ENCODE data around the gene RAI14.
"Not testable (repeated sequence)": the region's sequence is repeated elsewhere in the genome, so short reads cannot be mapped to it uniquely, and the experiment has no call there.

RAI14 gene

GRCh38 chr5:34826347-34826746 lies 170.2 kb downstream of the RAI14 start:
- no peak overlapping the region for H2BK5ac ChIP-seq (ENCODE audit: low read depth, low read length, poor library complexity, severe bottlenecking)
- H3K9ac ChIP-seq (ENCODE audit: low read length) = no peak overlapping the region
- H4K8ac ChIP-seq (ENCODE audit: low read length) = no peak overlapping the region
- H2BK120ac ChIP-seq (ENCODE audit: low read depth, low read length) = no peak overlapping the region
- peaks cover 4% of the 10 kb centered on the region for H3K4me1 ChIP-seq (ENCODE audit: control insufficient read depth, insufficient read depth, low read depth, low read length)
- H3K23ac ChIP-seq (ENCODE audit: low read length in 2 of 2) = no peak overlapping the region
- H2AFZ ChIP-seq (ENCODE audit: low read depth, low read length) = no peak overlapping the region
- no peak overlapping the region for H2BK12ac ChIP-seq (ENCODE audit: low read length in 2 of 2)
- peaks cover 37 to 93% of the 10 kb centered on the region in 2 experiments for H3K36me3 ChIP-seq (ENCODE audit: control insufficient read depth in 1 of 2, insufficient read depth in 2 of 2, low read depth in 1 of 2, low read length in 2 of 2)
- H3K14ac ChIP-seq (ENCODE audit: low read length in 2 of 2) = no peak overlapping the region
- no peaks in the 10 kb centered on the region for H3K27me3 ChIP-seq (ENCODE audit: control insufficient read depth in 1 of 2, insufficient read depth in 1 of 2, low read length in 2 of 2)
- no peak overlapping the region for H3K4ac ChIP-seq (ENCODE audit: low read depth in 1 of 2, low read length in 2 of 2)
- no peak overlapping the region for H3K4me3 ChIP-seq (ENCODE audit: insufficient read depth in 1 of 2, low read depth in 1 of 2, low read length in 2 of 2)
- no peak overlapping the region for H4K91ac ChIP-seq (ENCODE audit: low read length)
- peaks cover 8% of the 10 kb centered on the region for H3K9me3 ChIP-seq (ENCODE audit: control insufficient read depth, low read length)
- H3K27ac ChIP-seq (ENCODE audit: low read length, poor library complexity, severe bottlenecking) = peak overlapping the region; percentile 23
- H2BK15ac ChIP-seq (ENCODE audit: low read depth, poor library complexity, severe bottlenecking) = no peak overlapping the region
- no peak overlapping the region for H3K4me2 ChIP-seq (ENCODE audit: low read length, poor library complexity, severe bottlenecking)
- H3K79me1 ChIP-seq (replicated peaks; ENCODE audit: low read length, poor library complexity, severe bottlenecking) = peaks cover 25% of the 10 kb centered on the region
- no peak for DNase-seq
- no peak overlapping the region for H3K18ac ChIP-seq (ENCODE audit: low read depth in 1 of 2, low read length in 2 of 2)
- no peak overlapping the region for H2AK5ac ChIP-seq (ENCODE audit: low read length, severe bottlenecking)
- WGBS = 83% methylated on average over 6 of the region's 6 CpGs

- no peak for DNase-seq
- H2BK12ac ChIP-seq (ENCODE audit: low read length in 2 of 2) = no peak overlapping the region
- peaks cover 28% of the 10 kb centered on the region for H3K79me1 ChIP-seq (replicated peaks; ENCODE audit: low read length, poor library complexity, severe bottlenecking)
- no peak overlapping the region for H3K4ac ChIP-seq (ENCODE audit: low read depth in 1 of 2, low read length in 2 of 2)
- peaks cover 8% of the 10 kb centered on the region for H3K9me3 ChIP-seq (ENCODE audit: control insufficient read depth, low read length)
- no peak overlapping the region for H3K23ac ChIP-seq (ENCODE audit: low read length in 2 of 2)
- WGBS = 96% methylated on average over 5 of the region's 6 CpGs
- H3K4me3 ChIP-seq (ENCODE audit: insufficient read depth in 1 of 2, low read depth in 1 of 2, low read length in 2 of 2) = no peak overlapping the region
- H2AK5ac ChIP-seq (ENCODE audit: low read length, severe bottlenecking) = no peak overlapping the region
- H2AFZ ChIP-seq (ENCODE audit: low read depth, low read length) = no peak overlapping the region
- no peak overlapping the region for H3K4me2 ChIP-seq (ENCODE audit: low read length, poor library complexity, severe bottlenecking)
- no peak overlapping the region for H4K8ac ChIP-seq (ENCODE audit: low read length)
- H3K27me3 ChIP-seq (ENCODE audit: control insufficient read depth in 1 of 2, insufficient read depth in 1 of 2, low read length in 2 of 2) = no peaks in the 10 kb centered on the region
- H3K18ac ChIP-seq (ENCODE audit: low read depth in 1 of 2, low read length in 2 of 2) = peak overlapping the region in 1 of 2 experiments; percentile 30
- H2BK5ac ChIP-seq (ENCODE audit: low read depth, low read length, poor library complexity, severe bottlenecking) = no peak overlapping the region
- H3K4me1 ChIP-seq (ENCODE audit: control insufficient read depth, insufficient read depth, low read depth, low read length) = peaks cover 4% of the 10 kb centered on the region
- no peak overlapping the region for H3K27ac ChIP-seq (ENCODE audit: low read length, poor library complexity, severe bottlenecking)
- H2BK120ac ChIP-seq (ENCODE audit: low read depth, low read length) = no peak overlapping the region
- no peak overlapping the region for H3K14ac ChIP-seq (ENCODE audit: low read length in 2 of 2)
- H4K91ac ChIP-seq (ENCODE audit: low read length) = no peak overlapping the region
- H3K9ac ChIP-seq (ENCODE audit: low read length) = no peak overlapping the region
- H2BK15ac ChIP-seq (ENCODE audit: low read depth, poor library complexity, severe bottlenecking) = no peak overlapping the region
- H3K36me3 ChIP-seq (ENCODE audit: control insufficient read depth in 1 of 2, insufficient read depth in 2 of 2, low read depth in 1 of 2, low read length in 2 of 2) = peaks cover 42 to 99% of the 10 kb centered on the region in 2 experiments
Observed at GRCh38 chr5:34827588-34828506, 171.7 kb downstream of the RAI14 start.

DNA sequence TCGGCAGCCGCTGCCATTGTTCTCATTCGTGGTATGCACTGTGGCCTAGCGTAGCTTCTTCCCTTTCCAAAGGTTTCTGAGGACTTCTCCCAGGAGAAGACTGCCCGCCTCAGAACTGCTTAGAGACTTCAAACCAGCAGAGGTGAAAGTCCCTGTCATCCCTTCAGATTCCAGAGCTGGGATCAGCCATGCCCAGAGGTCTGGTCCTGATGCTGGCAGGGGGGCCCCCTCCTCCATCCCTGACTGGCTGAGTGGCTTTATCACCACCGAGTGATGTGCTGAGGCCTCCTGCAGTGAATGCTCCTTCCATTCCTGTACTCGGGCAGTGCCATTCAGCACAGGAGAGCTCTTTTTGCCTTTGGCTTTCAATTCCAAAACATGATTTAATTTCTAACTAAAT lies 174.7 kb downstream of the RAI14 start:
- H3K14ac ChIP-seq (ENCODE audit: low read length in 2 of 2); H3K18ac ChIP-seq (ENCODE audit: low read depth in 1 of 2, low read length in 2 of 2); H2BK15ac ChIP-seq (ENCODE audit: low read depth, poor library complexity, severe bottlenecking); H3K9me3 ChIP-seq (ENCODE audit: control insufficient read depth, low read length); H3K4ac ChIP-seq (ENCODE audit: low read depth in 1 of 2, low read length in 2 of 2); H3K4me3 ChIP-seq (ENCODE audit: insufficient read depth in 1 of 2, low read depth in 1 of 2, low read length in 2 of 2); H3K23ac ChIP-seq (ENCODE audit: low read length in 2 of 2); H4K91ac ChIP-seq (ENCODE audit: low read length); H2AFZ ChIP-seq (ENCODE audit: low read depth, low read length); H3K4me1 ChIP-seq (ENCODE audit: control insufficient read depth, insufficient read depth, low read depth, low read length); H3K9ac ChIP-seq (ENCODE audit: low read length); H2BK5ac ChIP-seq (ENCODE audit: low read depth, low read length, poor library complexity, severe bottlenecking); H2AK5ac ChIP-seq (ENCODE audit: low read length, severe bottlenecking); H2BK120ac ChIP-seq (ENCODE audit: low read depth, low read length); H2BK12ac ChIP-seq (ENCODE audit: low read length in 2 of 2); DNase-seq; H3K27me3 ChIP-seq (ENCODE audit: control insufficient read depth in 1 of 2, insufficient read depth in 1 of 2, low read length in 2 of 2); H3K27ac ChIP-seq (ENCODE audit: low read length, poor library complexity, severe bottlenecking); H3K4me2 ChIP-seq (ENCODE audit: low read length, poor library complexity, severe bottlenecking): not testable (repeated sequence)
- Histone ChIP-seq H3K36me3 (ENCODE audit: control insufficient read depth in 1 of 2, insufficient read depth in 2 of 2, low read depth in 1 of 2, low read length in 2 of 2) (peaks cover 34 to 99% of the 10 kb centered on the region in 2 experiments), H4K8ac (ENCODE audit: low read length) (peak overlapping the region; percentile 19), H3K79me1 (replicated peaks; ENCODE audit: low read length, poor library complexity, severe bottlenecking) (peaks cover 21% of the 10 kb centered on the region)
- over 99% methylated on average over 5 of the region's 7 CpGs for WGBS

- H3K18ac ChIP-seq (ENCODE audit: low read depth in 1 of 2, low read length in 2 of 2) = no peak overlapping the region
- H3K27ac ChIP-seq (ENCODE audit: low read length, poor library complexity, severe bottlenecking) = no peak overlapping the region
- no peaks in the 10 kb centered on the region for H3K27me3 ChIP-seq (ENCODE audit: control insufficient read depth in 1 of 2, insufficient read depth in 1 of 2, low read length in 2 of 2)
- no peak overlapping the region for H2BK5ac ChIP-seq (ENCODE audit: low read depth, low read length, poor library complexity, severe bottlenecking)
- no peak overlapping the region for H2BK120ac ChIP-seq (ENCODE audit: low read depth, low read length)
- no peak overlapping the region for H3K23ac ChIP-seq (ENCODE audit: low read length in 2 of 2)
- no peak overlapping the region for H3K4me3 ChIP-seq (ENCODE audit: insufficient read depth in 1 of 2, low read depth in 1 of 2, low read length in 2 of 2)
- peaks cover 8% of the 10 kb centered on the region for H3K9me3 ChIP-seq (ENCODE audit: control insufficient read depth, low read length)
- no peak overlapping the region for H4K8ac ChIP-seq (ENCODE audit: low read length)
- peaks cover 19% of the 10 kb centered on the region for H3K79me1 ChIP-seq (replicated peaks; ENCODE audit: low read length, poor library complexity, severe bottlenecking)
- no peak overlapping the region for H2AFZ ChIP-seq (ENCODE audit: low read depth, low read length)
- no peak overlapping the region for H3K14ac ChIP-seq (ENCODE audit: low read length in 2 of 2)
- DNase-seq = no peak
- H2BK12ac ChIP-seq (ENCODE audit: low read length in 2 of 2) = no peak overlapping the region
- no peak overlapping the region for H3K9ac ChIP-seq (ENCODE audit: low read length)
- H2AK5ac ChIP-seq (ENCODE audit: low read length, severe bottlenecking) = no peak overlapping the region
- H3K36me3 ChIP-seq (ENCODE audit: control insufficient read depth in 1 of 2, insufficient read depth in 2 of 2, low read depth in 1 of 2, low read length in 2 of 2) = peaks cover 32 to 94% of the 10 kb centered on the region in 2 experiments
- H3K4ac ChIP-seq (ENCODE audit: low read depth in 1 of 2, low read length in 2 of 2) = no peak overlapping the region
- H3K4me1 ChIP-seq (ENCODE audit: control insufficient read depth, insufficient read depth, low read depth, low read length) = peaks cover 1% of the 10 kb centered on the region
- no peak overlapping the region for H4K91ac ChIP-seq (ENCODE audit: low read length)
- no peak overlapping the region for H3K4me2 ChIP-seq (ENCODE audit: low read length, poor library complexity, severe bottlenecking)
- H2BK15ac ChIP-seq (ENCODE audit: low read depth, poor library complexity, severe bottlenecking) = no peak overlapping the region
Observed at GRCh38 chr5:34831303-34831702, 175.2 kb downstream of the RAI14 start.
